Right lobe of liver (tissue), 4 donors: ENCODE results near the gene ARMH4.

Source experiments
- CTCF ChIP-seq, 4 donors: fragments of 200-600 bp in 3 of 4; fragments of 450-650 bp in 1 of 4; IDR thresholded peaks; one replicate each; pipeline versions ENCODE4 v1.5.1 to v1.8.0; 2016 to 2022; ENCODE audit warnings: antibody characterized with exemption in 4 of 4, mild to moderate bottlenecking in 2 of 4
- POLR2A ChIP-seq: fragments of 450-650 bp; IDR thresholded peaks from one replicate; pipeline ENCODE4 v1.6.1; 2017; ENCODE audit warnings: antibody characterized with exemption, mild to moderate bottlenecking
- donor health status: DM: no; HTN: no; CAD: no.
- donor health status: DM: no; HTN: no; CAD: no.
- donor health status: DM: no; HTN: yes; CAD: no.

- no peak for TF ChIP-seq CTCF (IDR thresholded peaks at IDR 0.05)
- TF ChIP-seq POLR2A: no peak
These were observed 103.8 kb downstream of the ARMH4 start for GRCh38 chr14:58048219-58048618.
